OCI-LY7 (cell line): ENCODE measurements around the gene HHLA2.

Source experiments
- CTCF ChIP-seq: fragments of 200-600 bp; sonication (generic); conservative IDR thresholded peaks from 2 replicates; pipeline ENCODE4 v1.5.1; 2014; ENCODE audit warnings: mild to moderate bottlenecking, antibody characterized with exemption, low read length, moderate library complexity, mixed read lengths
- EZH2phosphoT487 ChIP-seq: fragments of 200-600 bp; sonication (generic); IDR thresholded peaks from 2 replicates; pipeline ENCODE4 v1.6.1; 2018; ENCODE audit warnings: low read depth, borderline replicate concordance, mild to moderate bottlenecking, mixed run types, antibody characterized with exemption, low read length, moderate library complexity, mixed read lengths

GRCh38 chr3:108298056-108298455 lies 1.7 kb downstream of the HHLA2 start:
- no peak for TF ChIP-seq CTCF
- no peak for TF ChIP-seq EZH2phosphoT487
